NCI-H1092 (cell line): ENCODE data around the gene ADK.
"Not testable (repeated sequence)": the region's sequence is repeated elsewhere in the genome, so short reads cannot be mapped to it uniquely, and the experiment has no call there.

Source experiments
- DNase-seq: peaks from one replicate; lab custom pipeline; 2025; lab: John Stamatoyannopoulos, UW

ADK gene

DNA sequence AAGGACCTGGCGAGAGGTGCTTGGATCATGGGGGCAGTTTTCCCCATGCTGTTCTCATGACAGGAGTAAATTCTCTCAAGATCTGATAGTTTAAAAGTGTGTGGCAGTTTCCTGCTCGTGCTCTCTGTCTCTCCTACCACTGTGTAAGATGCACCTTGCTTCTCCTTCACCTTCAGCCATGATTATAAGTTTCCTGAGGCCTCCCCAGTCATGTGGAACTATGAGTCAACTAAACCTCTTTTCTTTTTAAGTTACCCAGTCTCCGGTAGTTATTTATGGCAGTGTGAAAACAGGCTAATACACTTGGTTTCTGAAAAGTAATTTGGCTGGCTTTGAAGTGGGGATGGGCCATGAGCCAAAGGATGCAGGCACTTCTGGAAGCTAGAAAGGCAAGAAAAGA is 407.4 kb downstream of the ADK start:
- no peak for DNase-seq

DNA sequence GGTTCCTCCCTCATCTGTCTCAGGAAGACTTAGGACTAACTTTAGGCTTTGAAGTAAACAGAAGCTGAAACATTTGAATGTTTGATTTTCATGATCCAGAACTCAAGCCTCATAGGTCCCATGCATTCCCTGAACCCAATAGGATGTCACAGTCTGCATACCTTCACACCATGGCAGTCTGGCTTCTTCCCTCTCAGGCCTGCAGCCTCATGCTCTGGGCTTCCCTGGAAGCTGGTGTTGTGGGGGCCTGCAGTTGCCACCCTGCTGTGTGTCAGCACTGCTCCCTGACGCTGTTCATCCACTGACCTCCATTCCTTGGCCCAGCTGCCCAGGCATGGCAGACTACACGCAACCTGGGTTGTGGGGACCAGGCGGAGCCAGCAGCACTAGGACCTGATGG is 407.9 kb downstream of the ADK start:
- no peak for DNase-seq

DNA sequence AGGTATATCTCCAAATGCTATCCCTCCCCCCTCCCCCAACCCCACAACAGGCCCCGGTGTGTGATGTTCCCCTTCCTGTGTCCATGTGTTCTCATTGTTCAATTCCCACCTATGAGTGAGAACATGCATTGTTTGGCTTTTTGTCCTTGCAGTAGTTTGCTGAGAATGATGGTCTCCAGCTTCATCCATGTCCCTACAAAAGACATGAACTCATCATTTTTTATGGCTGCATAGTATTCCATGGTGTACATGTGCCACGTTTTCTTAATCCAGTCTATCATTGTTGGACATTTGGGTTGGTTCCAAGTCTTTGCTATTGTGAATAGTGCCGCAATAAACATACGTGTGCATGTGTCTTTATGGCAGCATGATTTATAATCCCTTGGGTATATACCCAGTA is 417.9 kb downstream of the ADK start:
- DNase-seq = not testable (repeated sequence)

DNA sequence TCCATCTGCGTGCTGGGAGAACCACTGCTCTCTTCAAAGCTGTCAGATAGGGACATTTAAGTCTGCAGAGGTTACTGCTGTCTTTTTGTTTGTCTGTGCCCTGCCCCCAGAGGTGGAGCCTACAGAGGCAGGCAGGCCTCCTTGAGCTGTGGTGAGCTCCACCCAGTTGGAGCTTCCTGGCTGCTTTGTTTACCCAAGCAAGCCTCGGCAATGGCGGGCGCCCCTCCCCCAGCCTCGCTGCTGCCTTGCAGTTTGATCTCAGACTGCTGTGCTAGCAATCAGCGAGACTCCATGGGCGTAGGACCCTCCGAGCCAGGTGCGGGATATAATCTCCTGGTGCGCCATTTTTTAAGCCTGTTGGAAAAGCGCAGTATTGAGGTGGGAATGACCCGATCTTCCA is 422.5 kb downstream of the ADK start:
- not testable (repeated sequence) for DNase-seq

DNA sequence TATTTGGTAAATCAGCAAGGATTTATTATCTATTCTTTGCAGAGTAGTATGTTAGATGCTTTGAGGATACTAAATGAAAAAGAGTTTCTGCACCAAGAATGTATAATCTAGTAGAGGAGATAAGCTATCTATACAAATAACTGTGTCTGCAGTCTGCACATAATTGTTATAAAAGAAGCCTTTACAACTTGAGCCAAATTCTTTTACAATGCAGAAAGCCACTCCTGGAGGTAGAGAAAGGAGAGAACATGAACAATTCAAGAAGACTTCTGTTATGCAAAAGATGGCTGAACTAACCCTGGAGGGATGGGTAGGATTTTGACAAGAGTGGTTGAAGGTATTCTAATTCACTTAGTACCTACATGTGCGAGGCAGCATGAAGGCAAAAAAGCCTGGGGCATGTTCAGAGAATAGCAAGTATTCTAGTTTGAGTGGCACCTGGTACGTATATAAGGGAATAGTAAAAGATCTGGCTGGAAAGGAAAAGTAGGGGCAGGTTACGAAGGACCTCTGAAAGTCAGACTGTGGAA is 424.2 kb downstream of the ADK start:
- DNase-seq = no peak

DNA sequence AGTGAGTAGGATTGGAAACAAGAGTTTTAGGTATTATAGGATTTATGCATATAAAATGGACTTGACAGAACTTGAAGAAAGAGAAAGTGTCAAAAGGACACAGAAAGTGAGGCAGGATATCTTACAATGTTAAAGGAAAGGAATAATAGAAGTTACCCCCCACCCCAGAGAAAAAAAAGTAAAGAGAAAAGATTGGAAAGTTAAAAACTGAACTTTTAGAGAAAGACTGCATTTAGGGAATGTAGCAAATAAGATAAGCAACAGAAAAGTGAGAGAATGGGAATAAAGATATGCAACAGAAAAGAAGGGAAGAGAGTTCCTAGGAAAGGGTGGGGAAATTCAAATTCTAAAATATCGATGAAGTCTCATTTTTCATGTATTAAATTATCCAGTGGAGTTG is 424.9 kb downstream of the ADK start:
- no peak for DNase-seq

DNA sequence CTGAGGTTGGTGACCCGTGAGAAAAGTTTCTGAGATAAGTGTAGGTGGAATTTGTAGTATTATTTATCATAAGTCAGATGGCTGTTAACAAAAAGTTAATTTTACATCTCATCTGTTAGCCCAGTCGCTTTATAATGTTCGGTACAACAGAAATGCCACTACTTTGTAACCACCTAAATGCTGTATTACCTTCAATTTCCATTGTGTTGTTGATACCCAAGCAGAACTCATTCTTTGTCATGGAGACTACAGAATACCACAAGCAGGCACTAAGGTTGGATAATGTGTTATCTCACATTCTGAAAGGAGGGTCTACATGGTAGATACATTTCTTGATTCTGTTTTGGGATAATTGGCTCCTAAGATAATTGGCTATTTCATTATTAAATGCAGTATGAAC is 425.6 kb downstream of the ADK start:
- no peak for DNase-seq

DNA sequence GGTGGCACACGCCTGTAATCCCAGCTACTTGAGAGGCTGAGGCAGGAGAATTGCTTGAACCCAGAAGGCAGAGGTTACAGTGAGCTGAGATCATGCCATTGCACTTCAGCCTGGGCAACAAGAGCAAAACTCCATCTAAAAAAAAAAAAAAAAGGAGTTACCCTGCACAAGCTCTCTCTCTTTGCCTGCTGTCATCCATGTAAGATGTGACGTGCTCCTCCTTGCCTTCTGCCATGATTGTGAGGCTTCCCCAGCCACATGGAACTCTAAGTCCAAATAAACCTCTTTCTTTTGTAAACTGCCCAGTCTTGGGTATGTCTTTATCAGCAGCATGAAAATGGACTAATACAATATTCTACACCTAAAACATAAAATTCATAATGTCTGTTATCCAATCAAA is 429.4 kb downstream of the ADK start:
- DNase-seq = not testable (repeated sequence)

DNA sequence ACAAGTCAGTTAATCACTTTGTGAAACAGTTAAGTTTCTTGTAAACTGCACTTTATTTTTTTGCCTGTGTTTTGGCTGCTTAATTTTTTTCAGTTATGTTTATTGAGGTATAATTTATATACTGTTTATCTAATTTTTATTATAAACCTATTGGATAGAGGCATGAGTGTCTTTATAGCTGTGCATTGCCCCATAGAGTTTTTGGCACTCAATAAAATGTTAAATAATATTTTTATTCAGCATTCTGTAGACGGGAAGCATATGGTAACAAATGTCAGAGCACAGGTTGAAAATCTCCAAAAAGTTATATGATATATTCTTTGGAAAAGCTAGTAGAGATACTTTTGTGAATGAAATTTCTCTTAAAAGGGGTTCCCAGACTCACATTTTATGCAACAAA is 431.5 kb downstream of the ADK start:
- DNase-seq = no peak

DNA sequence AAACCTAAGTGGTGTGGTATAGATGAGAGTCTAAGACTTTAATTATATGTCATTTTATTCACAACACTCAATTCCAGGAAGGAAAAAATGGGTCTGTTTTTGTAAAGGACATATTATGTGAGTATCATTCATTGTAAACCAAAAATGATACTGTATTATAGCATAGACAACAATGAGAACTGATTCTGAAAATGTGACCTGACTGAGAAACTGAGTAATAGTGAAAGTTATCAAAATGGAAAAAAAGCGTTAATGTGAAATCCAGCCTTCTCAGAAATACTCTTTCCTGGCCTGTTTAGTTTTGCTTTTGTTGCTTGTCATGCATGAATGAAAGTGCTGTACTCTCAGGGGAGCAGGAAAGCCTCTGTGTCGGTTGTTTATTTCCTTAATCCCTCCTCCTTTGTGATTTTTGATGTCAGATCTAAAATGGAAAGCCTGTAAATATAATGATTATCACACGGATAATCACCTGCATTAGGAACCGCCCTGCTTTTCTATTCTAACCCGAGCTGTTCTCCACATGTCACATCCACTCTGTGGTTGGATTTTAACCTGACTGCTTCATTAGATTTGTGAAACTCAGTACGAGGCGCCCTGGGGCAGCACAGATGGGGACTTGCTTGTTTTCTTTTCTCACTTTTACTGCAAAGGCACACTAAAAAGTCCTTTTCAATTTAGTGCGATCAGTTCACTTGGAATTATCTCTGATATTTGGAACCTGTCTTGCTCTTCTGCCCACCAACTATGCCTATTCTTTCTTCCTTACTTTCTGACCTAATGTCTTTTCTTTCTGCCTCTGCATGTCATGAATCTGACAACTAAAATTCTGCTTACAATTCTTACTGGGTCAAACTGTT is 434.4 kb downstream of the ADK start:
- no peak for DNase-seq

DNA sequence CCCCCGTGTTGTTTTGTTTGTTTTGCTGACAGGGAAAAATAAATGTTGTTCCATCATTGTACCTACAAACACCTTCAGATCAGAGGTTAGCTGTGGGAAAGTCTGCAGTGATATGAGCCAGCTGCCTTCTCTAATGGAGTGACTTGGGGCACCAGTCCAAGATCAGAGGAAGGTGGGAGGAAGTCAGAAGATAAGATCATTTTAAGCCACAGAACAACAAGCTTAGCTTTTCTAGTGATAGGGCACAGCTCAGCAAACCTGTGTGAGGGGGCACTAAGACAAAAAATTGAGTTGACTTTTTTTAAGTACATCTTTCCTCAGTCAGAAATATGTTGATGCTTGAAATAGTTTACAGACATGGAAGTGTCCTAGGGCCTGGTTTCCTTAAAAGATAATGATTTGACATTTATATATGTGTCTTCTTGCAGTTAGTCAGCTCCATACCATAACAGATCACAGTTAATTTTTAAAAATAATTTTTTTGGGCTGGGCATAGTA is 435.1 kb downstream of the ADK start:
- no peak for DNase-seq

DNA sequence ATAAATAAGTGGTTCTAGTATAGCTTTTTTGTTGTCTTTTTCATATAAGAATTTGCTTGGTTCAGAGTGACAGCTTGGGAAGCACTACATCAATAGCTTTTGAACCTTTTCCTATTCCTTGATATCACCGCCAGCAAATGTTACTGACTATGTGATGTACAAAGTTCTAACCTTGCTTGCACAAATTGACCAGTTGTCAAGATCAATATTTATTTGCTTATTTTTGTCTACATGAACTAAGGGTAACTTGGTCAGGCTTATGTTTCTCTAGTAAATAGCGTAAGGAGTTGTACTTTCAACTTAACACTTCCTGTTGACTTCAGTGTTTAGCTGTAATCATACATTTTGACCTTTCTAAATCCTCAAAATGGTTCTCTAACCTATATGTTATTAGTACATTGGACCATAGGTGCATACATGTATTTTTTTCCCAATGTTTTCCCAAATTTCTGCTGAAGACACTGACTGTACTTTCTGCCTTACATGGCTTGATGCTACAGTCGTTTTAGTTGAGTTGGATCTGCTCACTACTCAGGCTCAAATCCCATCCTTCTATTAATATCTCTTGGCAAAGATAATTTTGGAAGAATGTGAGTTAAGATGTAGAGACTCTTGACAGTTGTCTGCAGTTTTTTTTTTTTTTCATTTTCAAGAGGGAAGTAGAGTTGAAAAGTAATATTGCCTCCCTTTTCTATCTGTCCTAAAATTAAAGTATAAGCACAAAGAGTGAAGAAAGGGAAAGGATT is 436.3 kb downstream of the ADK start:
- no peak for DNase-seq

DNA sequence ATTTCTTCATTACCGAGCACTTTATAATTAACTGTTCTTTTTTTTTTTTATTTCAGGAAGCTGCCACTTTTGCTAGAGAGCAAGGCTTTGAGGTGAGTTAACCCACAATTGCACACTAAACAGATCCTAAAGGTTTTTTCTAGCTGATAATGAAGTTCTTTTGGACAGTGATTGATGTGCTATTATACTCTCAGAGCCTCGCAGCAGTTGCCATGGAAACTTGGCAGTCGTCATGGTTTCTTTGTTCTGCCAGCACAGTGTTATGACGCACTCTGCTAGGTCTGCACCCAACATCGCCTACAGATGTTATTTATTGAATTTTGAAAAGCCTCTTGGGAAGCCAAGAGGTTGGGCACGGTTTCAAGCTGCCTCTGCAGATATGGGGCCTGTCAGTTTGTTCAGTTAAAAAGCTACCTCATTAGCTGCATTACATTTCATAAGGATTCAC is 438.2 kb downstream of the ADK start:
- peak; percentile 95 for DNase-seq

DNA sequence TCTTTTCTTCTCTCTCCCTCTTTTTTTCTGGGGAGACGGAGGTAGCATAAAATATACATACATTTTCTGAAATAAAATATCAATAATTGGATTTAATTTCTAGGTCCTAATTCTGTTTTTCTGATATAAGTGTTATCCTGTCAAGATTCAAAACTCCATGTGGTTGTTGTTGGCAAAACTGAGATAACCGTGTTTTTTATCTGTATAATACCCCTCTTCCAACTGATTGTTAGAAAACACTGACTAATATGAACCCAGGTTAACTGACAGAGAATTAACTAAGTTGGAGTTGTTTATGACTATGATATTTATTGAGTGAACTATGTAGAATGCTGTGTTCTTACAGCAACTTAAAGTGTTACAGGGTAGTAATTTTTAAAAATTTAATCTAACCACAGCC is 438.8 kb downstream of the ADK start:
- DNase-seq = no peak

DNA sequence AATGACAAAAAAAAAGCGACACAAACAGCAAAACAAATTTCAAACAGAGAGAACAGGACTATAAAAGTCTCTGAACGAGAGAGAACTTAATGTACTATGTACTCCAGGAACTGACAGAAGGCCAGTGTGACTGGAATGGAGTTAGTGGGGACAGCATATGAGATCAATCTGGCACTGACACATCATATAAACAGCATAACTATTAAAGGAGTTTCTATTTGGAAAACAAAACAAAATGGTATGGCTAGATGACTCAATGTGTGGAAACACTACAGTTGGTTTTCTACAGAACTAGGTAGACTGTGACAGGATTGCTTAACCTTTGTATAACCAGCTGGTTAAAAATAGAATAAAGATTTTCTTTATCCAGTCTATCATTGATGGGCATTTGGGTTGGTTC is 442.4 kb downstream of the ADK start:
- DNase-seq = no peak

DNA sequence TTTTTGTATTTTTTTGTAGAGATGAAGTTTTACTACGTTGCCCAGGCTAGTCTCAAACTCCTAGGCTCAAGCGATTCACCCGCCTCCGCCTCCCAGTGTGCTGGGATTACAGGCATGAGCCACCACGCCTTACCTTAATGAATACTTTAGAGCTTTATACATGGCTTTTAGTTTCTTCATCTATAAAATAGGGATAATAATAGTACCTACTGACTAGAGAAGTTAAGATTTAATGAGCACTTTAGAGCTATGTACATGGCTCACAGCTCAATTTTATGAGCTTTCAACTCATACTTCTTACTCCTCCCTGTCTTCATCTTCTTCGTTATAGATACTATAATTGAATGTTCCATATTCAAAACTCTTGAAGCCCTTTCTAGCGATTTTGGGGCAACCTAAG is 445.7 kb downstream of the ADK start:
- no peak for DNase-seq

DNA sequence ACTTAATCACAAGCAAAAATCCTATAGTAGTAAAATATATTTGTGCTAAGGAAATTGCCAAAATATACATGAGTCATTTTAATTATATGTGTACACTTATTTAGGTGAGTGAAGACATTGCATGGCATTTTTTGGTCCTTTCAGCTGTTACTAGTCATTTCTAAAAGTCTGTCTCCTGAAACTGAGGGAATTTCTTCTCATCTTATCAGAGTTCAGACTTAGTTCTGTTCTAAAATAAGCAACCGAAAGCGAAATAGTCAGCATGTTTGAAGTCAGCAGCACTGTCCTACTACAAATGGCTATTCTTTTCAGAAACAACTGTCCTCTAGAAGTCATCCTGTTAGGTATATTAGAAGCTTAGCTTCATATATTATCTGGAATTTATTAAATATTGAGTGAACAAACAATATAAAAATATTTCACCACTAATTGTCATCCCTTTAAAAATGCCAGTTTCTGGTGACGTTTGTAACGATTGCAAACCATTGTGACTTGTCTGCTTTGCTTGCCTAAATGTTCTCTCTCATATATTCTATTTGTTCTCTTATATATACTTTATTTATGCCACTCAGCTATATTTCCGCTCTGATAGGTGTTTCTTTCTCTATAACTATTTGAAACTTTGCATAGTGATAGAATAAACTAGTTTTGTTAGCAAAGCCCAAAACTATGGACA is 448.0 kb downstream of the ADK start:
- DNase-seq = no peak

DNA sequence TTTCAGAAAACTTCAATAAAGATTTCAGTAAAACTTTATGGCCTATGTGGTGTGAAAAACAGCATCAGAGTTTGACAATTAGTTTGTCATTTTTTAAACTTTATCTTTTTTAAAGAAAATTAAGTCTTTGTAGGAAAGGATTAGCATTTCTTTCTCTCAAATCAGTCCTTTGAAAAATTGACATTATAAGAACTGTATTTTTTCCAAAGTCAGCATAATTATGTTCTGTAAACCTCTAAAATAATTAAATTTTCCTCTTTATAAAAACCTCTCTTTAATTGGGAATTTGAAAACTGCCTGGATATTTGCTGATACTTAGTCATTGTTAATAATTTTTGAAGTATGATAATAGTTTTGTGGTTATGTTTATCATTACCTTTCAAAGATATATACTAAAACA is 448.7 kb downstream of the ADK start:
- DNase-seq = no peak

DNA sequence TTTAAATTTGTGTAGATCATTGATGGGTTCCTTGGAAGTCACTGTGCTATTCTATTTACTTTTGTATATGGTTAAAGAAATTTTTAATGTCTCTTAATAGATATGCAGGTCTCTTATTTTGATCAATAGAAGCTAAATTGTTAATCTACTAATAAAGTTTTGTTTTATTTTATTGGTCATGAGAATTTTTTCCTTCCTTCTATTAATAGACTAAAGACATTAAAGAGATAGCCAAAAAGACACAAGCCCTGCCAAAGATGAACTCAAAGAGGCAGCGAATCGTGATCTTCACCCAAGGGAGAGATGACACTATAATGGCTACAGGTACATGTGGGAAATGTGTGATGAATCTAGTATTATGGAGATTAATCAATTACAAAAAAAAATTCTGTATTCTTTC is 449.1 kb downstream of the ADK start:
- no peak for DNase-seq

DNA sequence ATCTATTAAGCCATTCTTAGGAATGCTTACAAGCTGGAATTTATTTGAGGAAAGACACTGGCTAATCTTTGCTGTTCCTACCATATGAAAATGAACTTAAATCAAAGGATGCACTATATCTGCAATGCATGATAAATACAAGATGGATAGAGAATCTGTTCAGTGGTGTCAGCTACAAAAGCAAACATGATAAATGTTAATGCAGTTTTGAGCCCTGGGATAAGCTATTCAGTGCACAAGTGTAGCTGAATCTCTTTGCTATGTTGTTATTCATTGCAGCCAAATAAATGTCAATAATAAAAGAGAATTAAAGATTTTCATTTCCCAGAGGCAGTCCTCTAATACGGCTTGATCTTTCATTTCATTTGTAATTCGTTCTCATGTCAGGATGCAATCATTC is 451.6 kb downstream of the ADK start:
- DNase-seq = no peak

DNA sequence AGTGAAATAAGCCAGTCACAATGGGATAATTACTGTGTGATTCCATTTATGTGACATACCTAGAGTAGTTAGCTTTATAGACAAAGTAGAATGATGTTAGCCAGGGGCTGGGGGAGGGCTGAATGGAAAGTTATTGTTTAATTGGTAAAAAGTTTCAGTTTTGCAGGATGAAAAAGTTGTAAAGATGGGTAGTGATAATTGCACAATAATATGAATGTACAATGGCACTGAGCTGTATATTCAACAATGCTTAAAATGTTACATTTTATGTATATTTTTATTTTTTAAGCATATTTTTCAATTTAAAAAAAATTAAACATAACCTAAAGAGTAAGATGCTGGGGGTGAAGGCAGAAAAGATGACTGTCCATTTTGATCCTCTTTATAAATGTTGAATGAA is 459.3 kb downstream of the ADK start:
- no peak for DNase-seq

DNA sequence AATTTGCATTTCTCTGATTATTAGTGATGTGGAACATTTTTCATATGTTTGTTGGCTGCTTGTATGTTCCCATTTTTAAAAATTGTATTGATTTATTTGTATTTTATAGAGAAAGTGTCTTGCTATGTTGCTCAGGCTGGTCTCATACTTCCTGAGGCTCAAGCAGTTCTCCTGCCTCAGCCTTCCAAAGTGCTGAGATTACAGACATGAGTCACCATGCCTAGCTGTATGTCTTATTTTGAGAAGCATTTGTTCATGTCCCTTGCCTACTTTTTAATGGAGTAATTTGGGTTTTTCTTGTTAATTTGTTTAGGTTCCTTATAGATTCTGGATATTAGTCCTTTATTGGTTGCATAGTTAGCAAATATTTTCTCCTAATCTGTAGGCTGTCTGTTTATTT is 461.2 kb downstream of the ADK start:
- no peak for DNase-seq

DNA sequence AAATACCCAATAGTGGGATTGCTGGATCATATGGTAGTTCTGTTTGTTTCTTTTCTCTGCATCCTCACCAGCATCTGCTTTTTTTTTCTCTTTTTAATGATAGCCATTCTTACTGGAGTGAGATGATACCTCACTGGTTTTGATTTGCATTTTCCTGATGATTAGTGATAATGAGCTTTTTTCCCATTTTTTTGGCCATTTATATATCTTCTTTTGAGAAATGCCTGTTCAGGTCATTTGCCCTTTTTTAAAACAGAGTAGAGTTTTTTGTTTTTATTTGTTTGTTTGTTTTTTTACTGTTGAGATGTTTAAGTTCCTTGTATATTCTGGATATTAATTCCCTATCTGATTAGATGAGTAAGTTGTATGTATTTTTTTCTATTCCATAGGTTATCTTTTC is 469.6 kb downstream of the ADK start:
- DNase-seq = no peak
